Stimulated activated CD4-positive, alpha-beta T cell treated with anti-CD3 and anti-CD28 coated beads, Interleukin-1b, Interleukin-23, amount 100 ng/mL, for 1 hour (primary cell): ENCODE results near the gene GFRA1.

Experiments
- DNase-seq, 2 donors: peaks; one replicate each; pipeline ENCODE4 v3.0.0-alpha.2; 2020; ENCODE audit warnings: low read depth in 2 of 2

The GFRA1 gene

DNA sequence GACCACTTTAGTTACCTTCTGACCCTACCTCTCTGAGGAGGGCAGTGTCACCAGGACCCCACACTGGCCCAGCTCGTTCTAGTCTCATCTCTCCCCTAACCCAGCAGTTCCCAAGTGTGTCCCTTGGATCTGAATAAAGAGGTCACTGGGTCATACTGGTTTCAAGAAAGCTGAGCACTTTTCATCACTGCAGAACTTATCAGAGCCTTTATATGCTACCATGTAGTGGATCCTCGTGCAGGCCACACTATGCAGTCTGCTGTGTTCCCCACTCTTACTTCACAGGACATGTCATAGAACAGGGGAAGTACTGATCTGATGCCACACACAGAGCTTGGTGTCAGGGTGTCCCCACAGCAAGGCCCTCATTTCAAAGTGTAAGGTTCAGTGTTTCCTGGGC, 113.8 kb downstream of the GFRA1 start:
- no peak for DNase-seq

DNA sequence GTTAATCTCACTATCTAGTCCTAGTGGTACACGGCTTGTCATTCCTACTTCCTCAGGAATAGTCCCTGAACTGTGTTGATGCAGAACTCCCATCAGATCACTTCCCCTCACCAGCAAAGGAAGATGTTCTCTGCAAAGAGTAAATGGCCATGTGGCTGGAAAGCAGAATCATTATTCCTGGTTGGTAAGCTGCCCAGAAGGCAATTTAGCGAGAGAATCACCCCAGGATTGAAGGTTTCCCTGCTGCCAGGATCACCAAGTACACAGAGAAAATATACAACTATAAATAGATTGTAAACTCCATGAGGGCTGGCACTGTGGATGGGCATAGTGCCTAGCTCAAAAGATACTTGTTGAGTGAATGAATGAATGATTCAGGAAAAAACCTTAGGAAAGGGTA, 115.0 kb downstream of the GFRA1 start:
- DNase-seq: no peak

DNA sequence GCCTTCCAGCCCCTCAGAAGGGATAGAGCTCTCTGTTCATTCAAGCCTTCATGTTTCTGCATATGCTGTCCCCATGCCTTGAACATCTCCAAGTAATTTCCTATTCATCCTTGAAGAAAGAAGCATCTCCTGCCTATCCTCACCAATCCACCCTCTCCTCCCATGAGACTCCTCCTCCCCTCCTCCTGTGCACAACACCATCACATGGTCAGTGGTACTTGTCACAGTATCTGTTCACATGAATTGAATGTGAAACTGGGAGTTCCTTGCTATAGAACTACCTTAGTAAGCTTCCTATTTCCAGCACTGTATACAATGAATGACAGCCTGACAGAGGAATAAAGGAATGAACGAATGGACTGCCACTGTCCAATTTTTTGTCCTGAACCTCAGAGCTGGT, 115.5 kb downstream of the GFRA1 start:
- no peak for DNase-seq

DNA sequence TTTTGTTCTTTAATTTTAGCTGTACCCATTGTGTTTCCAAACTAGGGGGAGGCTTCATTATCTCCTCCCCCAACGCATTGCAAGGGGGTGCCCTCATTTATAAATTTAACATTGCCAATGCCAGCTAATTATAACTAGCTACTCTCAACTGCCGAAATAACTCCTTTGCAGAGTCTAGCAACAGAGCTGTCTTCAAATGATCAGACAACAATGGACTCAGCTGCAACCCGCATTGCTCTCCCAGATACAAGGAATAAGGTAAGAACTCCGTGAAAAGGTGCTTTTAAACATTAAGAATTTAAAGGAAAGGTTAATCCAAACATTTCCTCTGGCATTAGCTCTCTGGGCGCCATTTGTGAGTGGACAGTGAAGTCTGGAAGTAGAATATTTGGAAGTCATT, 116.2 kb downstream of the GFRA1 start:
- DNase-seq: no peak

DNA sequence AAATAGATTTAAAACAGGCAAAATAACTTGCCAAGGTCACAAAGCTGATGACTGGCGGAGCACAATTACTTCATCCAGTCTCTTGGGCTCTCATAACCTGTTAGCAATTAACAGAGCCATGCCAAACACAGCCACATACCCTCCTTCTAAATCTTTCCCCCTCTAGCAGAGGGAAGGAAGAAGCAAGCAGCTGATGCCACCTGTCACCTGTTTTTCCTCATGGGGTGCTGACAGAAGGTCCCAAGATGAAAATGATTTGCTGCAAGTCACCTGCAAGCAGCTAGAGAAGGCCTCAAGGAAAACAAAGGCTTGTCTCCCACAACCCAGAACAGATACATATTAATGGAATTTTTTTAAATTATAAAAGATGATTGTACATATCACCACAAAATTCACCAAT, 117.8 kb downstream of the GFRA1 start:
- no peak for DNase-seq

DNA sequence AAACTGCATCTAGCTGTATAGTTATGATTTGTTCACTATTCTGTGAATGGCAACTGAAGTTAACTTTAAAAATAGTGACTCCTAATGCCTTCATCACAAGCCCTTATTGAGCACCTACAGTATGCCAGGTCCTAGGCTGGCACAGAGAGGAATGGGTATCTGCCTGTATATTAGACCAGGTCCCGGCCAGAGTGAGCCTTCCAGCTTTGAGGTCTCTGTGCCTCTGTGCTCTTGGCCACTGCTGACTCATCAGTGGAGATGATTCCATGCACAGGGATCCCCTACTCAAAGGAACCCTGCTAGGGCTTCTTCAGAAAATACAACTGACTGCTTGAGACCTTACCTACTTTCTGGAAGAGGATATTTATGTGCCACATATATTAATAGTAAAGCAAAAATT, 118.4 kb downstream of the GFRA1 start:
- no peak for DNase-seq

DNA sequence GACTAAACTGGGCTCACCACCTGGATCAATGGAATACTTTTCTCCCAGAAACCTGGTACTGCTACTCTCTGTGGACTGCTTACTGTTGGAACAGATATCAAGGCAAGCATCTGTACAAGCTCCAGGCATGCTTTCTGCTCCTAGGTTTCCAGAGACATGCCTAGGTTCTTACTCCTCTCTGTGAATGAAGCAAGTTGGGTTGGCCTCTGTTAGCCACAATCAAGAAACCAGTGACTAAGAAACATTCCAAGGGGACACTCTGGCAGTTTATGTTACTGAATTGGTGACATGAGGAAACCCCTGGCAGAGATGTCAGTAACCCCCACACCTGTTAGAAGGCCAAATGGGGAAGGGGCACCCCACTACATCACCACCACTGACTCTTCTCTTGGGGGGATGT, 121.9 kb downstream of the GFRA1 start:
- DNase-seq: no peak

DNA sequence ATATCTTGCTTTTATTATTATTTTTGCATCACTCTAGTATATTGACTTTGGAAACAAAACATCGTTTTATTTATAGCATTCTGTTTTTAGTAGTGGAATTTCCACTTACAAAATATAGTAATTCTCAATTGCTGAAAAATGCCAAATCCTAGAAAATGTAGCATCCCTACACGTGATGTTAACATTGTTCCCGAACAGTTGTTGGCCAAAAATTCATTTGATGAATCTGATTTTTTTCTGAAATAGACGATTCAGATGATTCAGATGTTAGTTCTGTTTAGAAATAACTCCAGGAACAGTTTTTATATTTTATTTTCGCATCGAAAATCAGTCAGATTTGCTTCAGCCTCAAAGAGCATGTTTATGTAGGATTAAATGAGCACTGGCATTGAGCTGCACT, 122.4 kb downstream of the GFRA1 start:
- DNase-seq: no peak

DNA sequence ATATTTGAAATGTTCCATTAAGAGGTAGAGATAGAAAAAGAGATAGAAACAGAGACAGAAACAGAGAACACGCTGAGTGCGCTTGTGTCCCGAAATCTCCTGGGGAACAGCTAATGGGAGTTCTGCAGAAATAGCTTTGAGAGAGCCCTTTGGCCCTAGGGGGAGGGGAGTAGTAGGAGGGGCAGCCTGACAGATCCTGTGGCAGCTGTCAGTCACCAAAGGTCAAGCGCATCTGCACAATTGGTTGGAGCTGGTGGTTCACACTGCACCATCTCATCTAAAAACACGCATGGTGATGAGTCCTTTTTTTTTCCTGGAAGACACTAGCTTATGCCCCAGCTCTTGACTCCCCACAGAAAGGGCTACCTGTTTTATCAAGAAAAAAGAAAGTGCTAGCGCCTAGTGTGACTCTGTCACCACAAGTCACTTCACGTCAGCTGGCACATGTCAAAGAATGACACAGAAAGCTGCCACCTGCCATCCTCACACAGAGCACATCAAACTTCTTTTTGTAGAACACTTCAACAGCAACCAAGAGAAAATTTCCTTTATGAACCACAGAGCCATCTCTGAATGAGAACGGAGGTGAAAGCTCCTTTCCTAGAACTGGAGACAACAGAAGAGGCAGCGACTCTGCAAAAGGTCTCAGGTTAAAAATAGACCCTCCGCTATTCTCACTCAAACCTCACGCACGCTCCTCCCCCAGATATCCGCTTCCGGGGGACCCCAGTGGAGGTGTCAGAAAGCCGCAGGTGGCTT, 125.7 kb downstream of the GFRA1 start:
- DNase-seq: no peak

DNA sequence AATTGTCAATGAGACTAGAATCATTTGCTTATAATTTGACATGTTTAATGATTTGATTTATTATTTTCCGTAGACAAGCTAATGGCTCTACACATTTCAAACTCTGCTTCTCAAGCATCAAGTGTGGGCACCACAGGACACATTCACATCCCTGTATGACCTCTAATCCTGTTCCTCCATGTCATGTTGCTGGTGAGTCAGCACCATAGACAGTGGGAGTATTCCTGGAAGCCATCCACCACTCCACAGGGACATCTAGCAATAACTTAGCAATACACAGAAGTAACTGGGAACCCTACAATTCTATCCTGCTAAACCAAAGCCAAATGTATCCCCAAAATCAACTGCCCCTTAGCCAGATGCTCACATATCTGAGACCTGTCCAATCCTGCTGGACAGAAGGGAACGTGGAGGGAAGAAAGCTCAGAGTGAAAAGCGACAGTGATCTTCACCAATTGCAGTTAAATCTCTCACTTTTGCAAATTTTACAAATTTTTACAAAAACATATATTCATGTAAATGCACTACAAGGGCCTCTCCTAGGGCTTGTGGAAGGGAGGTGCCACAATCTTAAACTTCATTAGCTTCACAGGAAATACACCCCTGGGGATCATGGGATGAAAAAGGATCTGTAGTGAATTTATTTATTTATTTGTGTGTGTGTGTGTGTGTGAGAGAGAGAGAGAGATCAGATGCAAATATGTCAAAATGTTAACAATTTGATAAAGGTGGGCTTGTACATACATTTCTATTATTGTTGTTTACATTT, 126.5 kb downstream of the GFRA1 start:
- no peak for DNase-seq

DNA sequence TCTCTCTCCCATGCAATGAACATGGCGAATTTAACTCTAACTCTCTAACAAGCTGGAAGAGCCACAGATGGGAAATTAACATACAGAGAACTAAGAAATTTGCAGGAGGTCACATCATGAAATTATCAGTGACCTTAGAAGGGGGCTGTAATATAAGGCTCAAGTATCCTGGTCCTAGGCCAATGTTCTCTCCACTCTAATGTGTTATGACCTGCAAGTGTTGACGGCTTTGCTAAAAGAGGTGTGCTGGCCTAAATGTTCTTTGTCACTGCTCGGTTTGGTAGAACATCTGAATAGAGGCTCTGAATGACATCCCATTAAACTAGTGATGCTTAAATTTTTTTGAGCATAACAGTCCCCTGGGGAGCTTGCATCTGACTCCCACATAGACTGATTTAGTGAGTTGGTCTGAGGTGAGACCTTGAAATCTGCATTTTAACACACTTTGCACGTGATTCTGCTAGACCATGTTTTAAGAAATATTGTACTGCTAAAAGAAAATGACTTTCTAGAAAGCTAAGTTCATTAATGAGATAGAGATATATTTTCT, 129.3 kb downstream of the GFRA1 start:
- no peak for DNase-seq

DNA sequence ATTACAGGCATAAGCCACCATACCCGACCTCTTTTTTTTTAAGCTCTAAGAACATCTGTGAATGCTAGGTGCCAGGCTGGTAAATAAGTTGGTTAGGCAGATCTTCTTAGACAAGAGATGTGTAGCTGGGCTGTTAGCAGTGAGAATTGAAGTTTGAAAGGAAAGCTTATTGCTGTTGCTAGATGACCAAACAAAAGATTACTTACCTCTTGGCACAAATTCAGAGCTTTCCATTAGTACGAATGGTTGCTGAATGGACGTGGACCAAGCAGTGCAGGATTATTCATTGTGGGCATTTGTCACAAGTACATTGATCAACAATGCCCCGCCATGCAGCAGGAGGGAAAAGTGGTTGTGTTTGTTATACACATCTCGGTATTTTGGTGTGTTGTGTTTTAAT, 131.2 kb downstream of the GFRA1 start:
- no peak for DNase-seq

DNA sequence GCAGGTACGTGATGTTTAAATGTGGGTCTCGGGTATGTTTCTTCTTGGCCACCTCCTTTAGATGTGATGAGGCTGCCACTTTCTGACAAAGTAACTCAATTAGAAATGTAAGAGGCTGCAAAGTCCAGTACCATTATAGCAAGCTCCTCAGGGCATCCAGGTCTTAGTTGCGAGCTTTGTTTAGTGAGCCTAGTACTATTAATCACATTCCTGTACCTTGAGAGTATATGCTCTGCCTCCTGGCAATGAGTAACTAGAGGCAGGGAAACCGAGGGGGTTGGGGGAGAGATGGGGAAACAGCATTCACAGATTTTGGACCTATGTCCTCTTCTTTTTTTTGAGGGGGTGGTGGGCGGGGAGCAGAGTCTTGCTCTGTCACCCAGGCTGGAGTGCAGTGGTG, 131.8 kb downstream of the GFRA1 start:
- no peak for DNase-seq

DNA sequence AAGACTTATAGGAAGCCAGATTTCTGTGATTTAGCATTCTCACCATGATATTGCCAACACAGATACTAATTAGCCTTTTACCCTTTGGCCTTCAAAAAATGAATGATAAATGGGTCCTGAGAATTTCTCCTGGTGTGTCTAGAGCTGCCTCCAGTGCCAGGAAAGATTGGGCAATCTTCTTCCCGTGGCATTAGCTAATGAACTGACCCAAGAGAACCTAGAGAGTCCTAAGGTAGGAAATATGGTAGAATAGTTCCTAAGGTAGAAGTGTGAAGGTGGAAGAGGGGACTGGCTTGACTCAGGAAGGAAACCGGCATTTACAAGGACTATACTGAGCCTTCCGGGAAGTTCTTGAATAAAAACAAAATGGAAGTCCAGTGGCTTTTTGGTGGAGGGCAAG, 133.1 kb downstream of the GFRA1 start:
- DNase-seq: no peak

DNA sequence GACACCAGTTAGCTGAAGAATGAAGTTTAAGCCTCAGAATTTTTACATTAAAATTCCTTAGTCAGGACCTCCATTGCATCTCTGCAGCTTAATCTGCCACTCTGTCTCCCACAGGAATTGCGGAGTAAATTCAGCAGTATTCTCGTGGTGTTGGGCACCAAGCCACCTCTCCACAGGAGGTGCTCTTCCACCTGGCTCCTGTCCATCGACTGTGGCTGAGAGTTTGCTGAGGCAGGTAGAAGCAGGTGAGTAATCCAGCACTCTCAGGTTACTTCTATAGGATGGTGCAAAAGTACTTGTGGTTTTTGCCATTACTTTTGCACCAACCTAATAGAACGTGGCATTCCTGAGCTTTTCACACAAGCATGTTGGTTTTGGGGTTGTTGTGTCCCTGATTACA, 134.1 kb downstream of the GFRA1 start:
- no peak for DNase-seq

DNA sequence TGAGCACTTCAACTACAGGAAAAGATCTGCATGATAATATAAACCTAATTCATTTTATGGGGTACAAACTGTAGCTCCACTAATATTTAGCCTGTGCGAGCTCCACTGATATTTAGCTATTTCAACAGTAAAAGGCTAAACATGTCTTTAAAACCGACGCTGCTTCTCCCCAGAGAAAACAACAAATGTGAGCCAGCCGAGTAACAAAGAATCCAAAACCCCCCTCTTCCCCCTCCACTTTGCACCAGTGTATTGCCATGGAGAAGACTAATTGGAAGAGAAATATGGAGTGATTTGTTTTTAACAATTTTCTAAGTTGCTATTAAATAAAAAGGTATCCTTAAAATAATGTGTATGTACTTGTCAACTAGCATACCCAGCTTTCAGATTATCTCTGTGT, 136.7 kb downstream of the GFRA1 start:
- DNase-seq: no peak

DNA sequence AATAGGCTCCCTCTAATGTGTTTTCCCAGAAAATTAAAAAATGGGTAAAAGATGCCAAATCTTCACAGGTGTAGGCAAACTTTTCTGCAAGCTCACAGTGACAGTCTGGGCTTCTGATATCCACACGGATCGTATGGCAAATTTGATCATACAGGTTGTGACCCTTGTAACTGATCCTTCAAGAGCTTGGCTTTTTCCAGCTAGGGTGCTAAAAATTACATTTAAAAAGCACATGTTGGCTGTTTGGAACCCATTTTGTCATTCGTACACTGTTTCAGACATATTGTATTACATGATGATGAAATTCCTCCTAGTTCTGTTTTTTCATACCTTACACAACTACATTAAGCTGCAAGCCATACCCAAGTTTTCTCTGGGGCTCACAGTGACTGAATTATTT, 138.7 kb downstream of the GFRA1 start:
- no peak for DNase-seq

DNA sequence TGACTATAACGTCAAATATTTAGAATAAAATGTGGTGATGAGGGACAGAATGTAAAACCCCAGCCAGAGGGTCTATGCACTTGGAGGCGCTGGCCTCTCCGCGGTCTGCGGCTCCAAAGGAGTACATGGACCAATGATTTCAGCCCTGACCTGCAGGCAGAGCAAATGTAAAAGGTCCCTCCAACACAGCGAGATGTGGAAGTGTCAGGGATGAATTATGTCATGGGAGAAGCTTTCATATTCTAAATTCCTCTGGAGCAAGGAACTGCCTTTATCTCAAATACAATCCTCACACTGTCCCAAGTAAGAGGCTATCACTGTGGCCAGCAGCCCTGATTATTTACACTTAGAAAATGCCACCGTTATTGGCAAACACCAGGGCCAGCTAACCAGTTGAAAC, 139.4 kb downstream of the GFRA1 start:
- DNase-seq: no peak

DNA sequence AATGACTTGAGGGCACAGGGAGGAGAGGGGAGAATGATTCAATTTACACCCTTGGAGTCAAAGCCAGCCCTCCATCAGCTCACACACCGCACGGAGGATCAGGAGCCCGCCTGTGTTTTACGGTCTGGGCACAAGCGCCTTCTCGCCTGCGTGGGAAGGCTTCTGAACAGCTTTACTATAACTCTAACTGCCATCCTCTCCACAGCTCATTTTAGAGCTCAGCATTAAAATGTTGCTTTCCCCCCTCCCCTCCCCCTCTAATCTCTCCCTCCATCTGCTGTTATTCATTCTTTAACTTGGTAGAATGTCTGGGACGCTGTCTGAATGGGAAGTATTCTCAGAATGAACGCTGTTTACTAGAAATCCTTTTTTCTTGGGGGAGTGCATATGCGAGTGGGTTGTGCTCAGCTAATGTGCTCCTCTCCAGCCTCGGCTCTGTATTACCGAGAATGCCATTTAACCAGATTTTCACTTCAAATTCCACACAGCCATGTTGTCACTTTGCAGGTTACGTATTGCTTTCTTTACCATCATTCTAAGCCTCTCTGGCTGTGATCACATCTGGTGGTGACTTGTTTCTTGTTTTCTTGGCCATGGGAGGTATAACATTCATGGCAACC, 140.1 kb downstream of the GFRA1 start:
- no peak for DNase-seq

DNA sequence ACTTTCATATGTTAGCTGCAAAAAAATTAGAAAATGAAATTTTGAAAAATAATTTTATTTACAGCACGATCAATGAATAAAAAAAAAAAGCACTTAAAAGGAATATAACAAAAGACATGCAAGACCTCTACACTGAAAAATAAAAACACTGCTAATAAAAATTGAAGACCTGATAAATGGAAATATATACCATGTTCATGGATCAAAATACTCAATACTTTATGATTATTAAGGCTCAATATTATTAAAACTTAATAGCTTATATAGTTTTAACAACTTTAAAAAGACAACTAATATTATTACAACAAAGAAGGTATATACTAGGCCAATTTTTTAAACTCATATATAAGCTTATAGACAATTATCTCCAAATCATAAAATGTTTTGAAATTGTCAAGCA, 143.0 kb downstream of the GFRA1 start:
- no peak for DNase-seq

DNA sequence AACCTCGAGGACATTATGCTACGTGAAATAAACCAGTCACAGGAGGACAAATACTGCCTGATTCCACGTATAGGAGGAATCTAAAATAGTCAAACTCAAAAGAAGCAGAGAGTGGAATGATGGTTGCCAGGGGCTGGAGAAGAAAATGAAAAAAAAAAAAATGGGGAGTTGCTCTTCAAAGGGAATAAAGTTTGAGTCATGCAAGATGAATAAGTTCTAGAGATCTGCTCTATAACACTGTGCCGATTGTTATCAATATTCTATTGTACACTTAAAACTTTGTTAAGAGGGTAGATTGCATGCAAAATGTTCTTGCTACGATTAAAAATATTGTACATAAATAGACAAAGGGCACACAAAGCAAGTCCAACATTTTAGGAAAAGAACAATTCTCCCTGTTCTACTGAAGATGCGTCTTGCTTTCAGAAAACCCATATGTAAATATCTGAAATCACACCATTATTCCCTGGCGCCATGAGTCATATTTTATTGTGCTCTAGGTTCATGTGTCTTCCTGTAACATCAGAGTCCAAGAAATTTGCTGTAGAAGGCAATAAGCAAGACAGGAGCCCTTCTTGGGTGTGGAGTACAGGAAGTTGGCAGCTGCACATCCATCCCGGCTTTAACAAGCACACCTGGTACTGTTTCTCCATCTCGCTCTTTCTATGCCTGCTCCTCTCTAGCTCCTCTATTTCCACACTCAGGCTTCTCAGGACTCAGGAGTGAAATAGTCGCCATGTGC, 145.9 kb downstream of the GFRA1 start:
- no peak for DNase-seq

DNA sequence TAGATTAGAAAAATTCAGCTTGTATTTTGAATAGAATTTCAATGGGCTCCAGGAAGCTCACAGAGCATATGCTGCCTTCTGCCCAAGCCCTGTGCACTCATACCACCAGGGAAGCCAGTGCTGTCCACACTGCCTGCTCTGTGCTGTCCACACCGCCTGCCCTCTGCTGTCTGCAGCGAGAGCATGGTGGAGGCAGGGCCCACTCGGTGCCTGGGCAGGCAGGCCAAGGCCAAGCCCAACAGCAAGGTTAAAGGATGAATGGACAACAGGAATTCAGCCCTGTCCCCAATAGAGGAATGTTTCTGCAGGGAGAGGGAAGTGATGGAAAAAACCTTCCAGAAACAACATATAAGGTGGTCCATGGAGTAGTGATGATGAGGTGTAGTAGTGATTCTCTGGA, 146.8 kb downstream of the GFRA1 start:
- no peak for DNase-seq
